Measurements from ENCODE around the gene YWHAG. TPM values are rescaled to one million over a fixed set of nuclear protein-coding genes. Genes with fewer than 3 reads are reported as not detected.

The YWHAG gene
- total and polyA plus RNA-seq, 2 of the 13 experiments (the other 11 are each of a cell fraction or from before 2014, with no cell fraction given) = 36.9 to 67.5 TPM

DNA sequence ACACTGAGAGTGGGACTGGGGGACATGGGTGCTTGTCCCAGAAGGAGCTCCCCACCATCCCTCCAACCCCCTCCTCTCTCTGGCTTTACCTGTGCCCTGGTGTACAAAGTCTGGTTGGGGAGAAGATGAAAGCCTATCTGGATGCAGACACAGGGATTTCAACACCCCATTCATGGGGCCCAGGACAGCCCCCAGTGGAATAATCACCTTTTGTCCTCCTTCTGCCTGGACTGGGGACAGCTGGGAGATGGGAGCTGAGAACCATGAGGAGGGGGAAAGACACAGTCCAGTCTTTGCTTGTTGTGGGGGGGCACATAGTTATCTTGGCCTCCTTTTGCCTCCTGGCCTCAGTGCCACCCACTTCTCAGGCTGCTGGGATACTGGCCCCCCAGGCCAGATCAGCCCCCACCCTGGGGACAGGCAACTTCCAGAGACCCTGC is 49.4 kb upstream of the YWHAG start (continued):
- TF ChIP-seq, protein P1, sequence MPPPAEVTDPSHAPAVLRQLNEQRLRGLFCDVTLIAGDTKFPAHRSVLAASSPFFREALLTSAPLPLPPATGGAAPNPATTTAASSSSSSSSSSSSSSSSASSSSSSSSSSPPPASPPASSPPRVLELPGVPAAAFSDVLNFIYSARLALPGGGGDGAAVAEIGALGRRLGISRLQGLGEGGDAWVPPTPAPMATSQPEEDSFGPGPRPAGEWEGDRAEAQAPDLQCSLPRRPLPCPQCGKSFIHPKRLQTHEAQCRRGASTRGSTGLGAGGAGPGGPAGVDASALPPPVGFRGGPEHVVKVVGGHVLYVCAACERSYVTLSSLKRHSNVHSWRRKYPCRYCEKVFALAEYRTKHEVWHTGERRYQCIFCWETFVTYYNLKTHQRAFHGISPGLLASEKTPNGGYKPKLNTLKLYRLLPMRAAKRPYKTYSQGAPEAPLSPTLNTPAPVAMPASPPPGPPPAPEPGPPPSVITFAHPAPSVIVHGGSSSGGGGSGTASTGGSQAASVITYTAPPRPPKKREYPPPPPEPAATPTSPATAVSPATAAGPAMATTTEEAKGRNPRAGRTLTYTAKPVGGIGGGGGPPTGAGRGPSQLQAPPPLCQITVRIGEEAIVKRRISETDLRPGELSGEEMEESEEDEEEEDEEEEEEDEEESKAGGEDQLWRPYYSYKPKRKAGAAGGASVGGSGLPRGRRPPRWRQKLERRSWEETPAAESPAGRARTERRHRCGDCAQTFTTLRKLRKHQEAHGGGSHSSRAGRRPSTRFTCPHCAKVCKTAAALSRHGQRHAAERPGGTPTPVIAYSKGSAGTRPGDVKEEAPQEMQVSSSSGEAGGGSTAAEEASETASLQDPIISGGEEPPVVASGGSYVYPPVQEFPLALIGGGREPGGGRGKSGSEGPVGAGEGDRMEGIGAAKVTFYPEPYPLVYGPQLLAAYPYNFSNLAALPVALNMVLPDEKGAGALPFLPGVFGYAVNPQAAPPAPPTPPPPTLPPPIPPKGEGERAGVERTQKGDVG (CRISPR knock-in tag; IDR thresholded peaks at IDR 0.05; ENCODE audit: borderline replicate concordance) = 0 out of 2 replicates have a peak, but pooled peaks have one; percentile 54
- TF ChIP-seq ZNF510 (CRISPR knock-in tag; IDR thresholded peaks at IDR 0.05; ENCODE audit: low read depth) = 0 out of 2 replicates have a peak, but pooled peaks have one; percentile 18
- TF ChIP-seq GLI4 (CRISPR knock-in tag; IDR thresholded peaks at IDR 0.05; ENCODE audit: borderline replicate concordance) = no peak
- TF ChIP-seq CEBPG (CRISPR knock-in tag; IDR thresholded peaks at IDR 0.05) = peak; percentile 71
- TF ChIP-seq NCOA2 (CRISPR knock-in tag; IDR thresholded peaks at IDR 0.05) = peak; percentile 50; the same call in 1 of the 2 replicates
- peak; percentile 29 for TF ChIP-seq SAP130 (CRISPR knock-in tag; IDR thresholded peaks at IDR 0.05; ENCODE audit: low read depth)
- TF ChIP-seq TBX2 (CRISPR knock-in tag; IDR thresholded peaks at IDR 0.05; ENCODE audit: borderline replicate concordance) = peak; percentile 70; the same call in 1 of the 2 replicates
- peak; percentile 53; the same call in 1 of the 2 replicates for TF ChIP-seq SIX1 (CRISPR knock-in tag; IDR thresholded peaks at IDR 0.05; ENCODE audit: borderline replicate concordance)
- no peak for TF ChIP-seq KDM5A (IDR thresholded peaks at IDR 0.05; ENCODE audit: borderline replicate concordance, low read length)
- TF ChIP-seq ZNF841 (CRISPR knock-in tag; IDR thresholded peaks at IDR 0.05; ENCODE audit: borderline replicate concordance) = no peak
- TF ChIP-seq POLR2A (IDR thresholded peaks at IDR 0.05; ENCODE audit: insufficient read depth in 1 of 2, low read depth in 2 of 2, low read length in 2 of 2) = peak in 1 of 2 experiments; percentile 50; a peak in 2 of 4 replicates
- peak; percentile 79 for TF ChIP-seq NCOR1 (IDR thresholded peaks at IDR 0.05; ENCODE audit: borderline replicate concordance, low read length)
- TF ChIP-seq SOX6 (IDR thresholded peaks at IDR 0.05) = no peak
- TF ChIP-seq SOX6 (CRISPR knock-in tag; IDR thresholded peaks at IDR 0.05) = peak; percentile 94
- peak; percentile 90 for TF ChIP-seq HNF4G (IDR thresholded peaks at IDR 0.05; ENCODE audit: borderline replicate concordance, low read depth, low read length)
- 0 out of 2 replicates have a peak, but pooled peaks have one; percentile 10 for TF ChIP-seq HNF4G (CRISPR knock-in tag; IDR thresholded peaks at IDR 0.05; ENCODE audit: borderline replicate concordance, low read depth)
- peak; percentile 85 for TF ChIP-seq SRSF1 (optimal IDR thresholded peaks at IDR 0.05; ENCODE audit: low read depth, low read length)
- TF ChIP-seq CREB1 (IDR thresholded peaks at IDR 0.05) = no peak
- TF ChIP-seq CREB1 (CRISPR knock-in tag; IDR thresholded peaks at IDR 0.05) = no peak
- TF ChIP-seq, protein P2, sequence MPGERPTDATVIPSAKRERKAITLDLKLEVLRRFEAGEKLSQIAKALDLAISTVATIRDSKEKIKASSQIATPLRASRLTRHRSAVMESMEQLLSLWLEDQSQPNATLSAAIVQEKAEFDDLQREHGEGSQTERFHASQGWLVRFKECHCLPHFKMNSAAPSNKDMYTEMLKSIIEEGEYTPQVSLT (CRISPR knock-in tag; IDR thresholded peaks at IDR 0.05; ENCODE audit: borderline replicate concordance, low read depth) = no peak
- peak; percentile 83 for TF ChIP-seq HNF4A (CRISPR knock-in tag; IDR thresholded peaks at IDR 0.05)
- 0 out of 2 replicates have a peak, but pooled peaks have one; percentile 20 for TF ChIP-seq ZNF788 (CRISPR knock-in tag; IDR thresholded peaks at IDR 0.05; ENCODE audit: borderline replicate concordance)
- TF ChIP-seq, protein P3, sequence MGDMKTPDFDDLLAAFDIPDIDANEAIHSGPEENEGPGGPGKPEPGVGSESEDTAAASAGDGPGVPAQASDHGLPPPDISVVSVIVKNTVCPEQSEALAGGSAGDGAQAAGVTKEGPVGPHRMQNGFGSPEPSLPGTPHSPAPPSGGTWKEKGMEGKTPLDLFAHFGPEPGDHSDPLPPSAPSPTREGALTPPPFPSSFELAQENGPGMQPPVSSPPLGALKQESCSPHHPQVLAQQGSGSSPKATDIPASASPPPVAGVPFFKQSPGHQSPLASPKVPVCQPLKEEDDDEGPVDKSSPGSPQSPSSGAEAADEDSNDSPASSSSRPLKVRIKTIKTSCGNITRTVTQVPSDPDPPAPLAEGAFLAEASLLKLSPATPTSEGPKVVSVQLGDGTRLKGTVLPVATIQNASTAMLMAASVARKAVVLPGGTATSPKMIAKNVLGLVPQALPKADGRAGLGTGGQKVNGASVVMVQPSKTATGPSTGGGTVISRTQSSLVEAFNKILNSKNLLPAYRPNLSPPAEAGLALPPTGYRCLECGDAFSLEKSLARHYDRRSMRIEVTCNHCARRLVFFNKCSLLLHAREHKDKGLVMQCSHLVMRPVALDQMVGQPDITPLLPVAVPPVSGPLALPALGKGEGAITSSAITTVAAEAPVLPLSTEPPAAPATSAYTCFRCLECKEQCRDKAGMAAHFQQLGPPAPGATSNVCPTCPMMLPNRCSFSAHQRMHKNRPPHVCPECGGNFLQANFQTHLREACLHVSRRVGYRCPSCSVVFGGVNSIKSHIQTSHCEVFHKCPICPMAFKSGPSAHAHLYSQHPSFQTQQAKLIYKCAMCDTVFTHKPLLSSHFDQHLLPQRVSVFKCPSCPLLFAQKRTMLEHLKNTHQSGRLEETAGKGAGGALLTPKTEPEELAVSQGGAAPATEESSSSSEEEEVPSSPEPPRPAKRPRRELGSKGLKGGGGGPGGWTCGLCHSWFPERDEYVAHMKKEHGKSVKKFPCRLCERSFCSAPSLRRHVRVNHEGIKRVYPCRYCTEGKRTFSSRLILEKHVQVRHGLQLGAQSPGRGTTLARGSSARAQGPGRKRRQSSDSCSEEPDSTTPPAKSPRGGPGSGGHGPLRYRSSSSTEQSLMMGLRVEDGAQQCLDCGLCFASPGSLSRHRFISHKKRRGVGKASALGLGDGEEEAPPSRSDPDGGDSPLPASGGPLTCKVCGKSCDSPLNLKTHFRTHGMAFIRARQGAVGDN (CRISPR knock-in tag; IDR thresholded peaks at IDR 0.05) = peak; percentile 27; the same call in 1 of the 2 replicates
- TF ChIP-seq, protein P4, sequence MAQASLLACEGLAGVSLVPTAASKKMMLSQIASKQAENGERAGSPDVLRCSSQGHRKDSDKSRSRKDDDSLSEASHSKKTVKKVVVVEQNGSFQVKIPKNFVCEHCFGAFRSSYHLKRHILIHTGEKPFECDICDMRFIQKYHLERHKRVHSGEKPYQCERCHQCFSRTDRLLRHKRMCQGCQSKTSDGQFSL (CRISPR knock-in tag; IDR thresholded peaks at IDR 0.05) = peak; percentile 84; the same call in 1 of the 2 replicates
